Measurements from ENCODE around the gene MCM10.
"Not testable (repeated sequence)": the region's sequence is repeated elsewhere in the genome, so short reads cannot be mapped to it uniquely, and the experiment has no call there.

The MCM10 gene

DNA sequence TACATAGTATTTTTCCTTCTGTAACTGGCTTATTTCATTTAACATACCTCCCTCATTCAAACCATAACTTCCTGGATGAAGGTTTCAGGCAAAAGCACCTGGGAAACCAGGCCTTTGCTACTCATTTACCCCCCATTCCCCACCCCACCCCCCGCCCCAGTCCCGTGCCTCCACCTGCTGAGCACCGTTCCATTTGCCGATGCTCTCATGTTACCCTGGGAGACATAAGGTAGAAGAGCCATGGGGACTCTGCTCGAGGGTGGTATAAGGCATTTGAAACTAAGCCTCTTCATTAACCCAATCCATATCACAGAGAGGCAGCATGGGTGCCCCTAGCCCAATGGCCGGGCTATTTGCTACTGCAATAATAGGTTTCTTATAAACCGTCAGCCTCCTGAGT lies 22.2 kb upstream of the MCM10 start:
- no peaks in the 10 kb centered on the region for H3K9me3 ChIP-seq (ENCODE audit: control insufficient read depth in 5 of 5, low read length in 5 of 5)
- H3K4me3 ChIP-seq (ENCODE audit: low read depth in 1 of 5, low read length in 5 of 5), result no peak overlapping the region
- no peak overlapping the region for H3K9ac ChIP-seq (ENCODE audit: low read length in 5 of 5)
- no peak overlapping the region for H3K27ac ChIP-seq (ENCODE audit: low read depth, low read length)
- H3K4me1 ChIP-seq (ENCODE audit: control insufficient read depth in 5 of 5, insufficient read depth in 5 of 5, low read length in 5 of 5), result no peaks in the 10 kb centered on the region
- H3K36me3 ChIP-seq (ENCODE audit: control insufficient read depth in 5 of 5, insufficient read depth in 5 of 5, low read length in 5 of 5), result peaks cover 38 to 71% (median 62%) of the 10 kb centered on the region in 5 donors
- H3K27me3 ChIP-seq (ENCODE audit: control insufficient read depth in 5 of 5, insufficient read depth in 4 of 5, low read length in 5 of 5), result no peaks in the 10 kb centered on the region

DNA sequence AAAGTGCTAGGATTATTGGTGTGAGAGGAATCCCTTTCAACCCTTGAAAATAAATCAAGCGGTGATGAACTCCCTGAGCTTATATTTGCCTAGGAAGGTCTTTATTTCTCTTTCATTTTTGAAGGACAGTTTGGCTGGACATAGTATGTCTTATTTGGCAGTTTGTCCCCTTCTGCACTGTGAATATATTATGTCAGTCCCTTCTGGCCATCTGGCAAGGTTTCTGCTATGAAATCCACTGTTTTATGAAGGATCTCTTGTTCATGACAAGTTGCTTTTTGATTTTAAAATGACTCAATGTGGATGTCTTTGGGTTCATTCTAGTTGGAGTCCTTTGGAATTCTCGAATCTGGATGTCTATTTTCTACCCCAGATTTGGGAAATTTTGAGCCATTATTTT lies 21.7 kb upstream of the MCM10 start:
- no peaks in the 10 kb centered on the region for H3K27me3 ChIP-seq (ENCODE audit: control insufficient read depth in 5 of 5, insufficient read depth in 4 of 5, low read length in 5 of 5)
- H3K4me1 ChIP-seq (ENCODE audit: control insufficient read depth in 5 of 5, insufficient read depth in 5 of 5, low read length in 5 of 5), result no peaks in the 10 kb centered on the region
- H3K27ac ChIP-seq (ENCODE audit: low read depth, low read length), result no peak overlapping the region
- no peak overlapping the region for H3K4me3 ChIP-seq (ENCODE audit: low read depth in 1 of 5, low read length in 5 of 5)
- H3K36me3 ChIP-seq (ENCODE audit: control insufficient read depth in 5 of 5, insufficient read depth in 5 of 5, low read length in 5 of 5), result peaks cover 39 to 65% (median 60%) of the 10 kb centered on the region in 5 donors
- no peak overlapping the region for H3K9ac ChIP-seq (ENCODE audit: low read length in 5 of 5)
- no peaks in the 10 kb centered on the region for H3K9me3 ChIP-seq (ENCODE audit: control insufficient read depth in 5 of 5, low read length in 5 of 5)

DNA sequence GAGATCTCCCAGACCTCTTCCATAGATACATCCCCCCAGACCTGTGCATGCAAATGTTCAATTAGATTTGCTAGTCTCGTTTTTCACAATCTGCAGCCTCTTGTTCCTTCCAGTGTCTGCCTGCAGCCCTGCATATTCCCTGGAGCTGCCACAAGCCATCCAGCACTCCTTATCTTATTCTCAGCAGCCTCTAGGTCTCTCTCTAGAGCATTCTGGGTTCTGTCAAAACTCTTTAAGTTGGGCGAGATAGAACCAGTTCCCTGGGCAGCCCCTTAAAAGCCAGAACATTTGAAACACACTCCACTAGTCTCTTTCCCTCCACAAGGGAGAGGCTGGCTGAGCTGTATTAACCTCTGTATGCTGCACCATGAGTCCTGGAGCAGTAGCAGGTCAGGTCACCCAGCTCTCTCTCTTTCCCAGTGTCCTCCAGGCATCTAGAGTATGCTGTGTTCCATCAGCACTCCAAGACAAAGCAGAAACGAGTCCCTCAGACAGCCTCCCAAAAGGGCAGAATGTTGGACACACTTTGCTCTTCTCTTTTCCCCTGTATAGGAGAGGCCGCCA lies 20.6 kb upstream of the MCM10 start:
- peaks cover 31 to 55% (median 50%) of the 10 kb centered on the region in 5 donors for H3K36me3 ChIP-seq (ENCODE audit: control insufficient read depth in 5 of 5, insufficient read depth in 5 of 5, low read length in 5 of 5)
- no peak overlapping the region for H3K27ac ChIP-seq (ENCODE audit: low read depth, low read length)

DNA sequence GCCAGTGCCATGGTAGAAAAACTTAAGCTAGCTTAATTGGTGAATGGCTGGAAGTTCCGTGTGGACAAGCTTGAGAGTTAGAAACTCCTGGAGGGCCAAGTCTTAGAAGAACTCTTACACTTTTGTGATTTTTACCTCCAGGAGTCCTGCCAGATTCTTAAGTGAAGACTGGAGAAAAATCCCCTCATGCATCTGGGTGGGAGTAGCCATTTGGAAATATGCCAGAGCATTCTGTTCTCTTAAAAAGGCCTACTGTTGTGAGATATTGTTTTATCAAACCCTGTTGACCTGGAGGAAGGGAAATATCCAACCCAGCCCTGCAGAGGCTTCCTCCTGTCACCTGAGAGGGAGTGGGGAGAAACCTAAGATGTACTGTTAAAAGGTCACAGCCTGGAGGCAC lies 17.6 kb upstream of the MCM10 start:
- Histone ChIP-seq H3K4me1 (ENCODE audit: control insufficient read depth in 5 of 5, insufficient read depth in 5 of 5, low read length in 5 of 5) (no peaks in the 10 kb centered on the region), H3K36me3 (ENCODE audit: control insufficient read depth in 5 of 5, insufficient read depth in 5 of 5, low read length in 5 of 5) (peaks cover 11 to 27% (median 24%) of the 10 kb centered on the region in 5 donors), H3K27me3 (ENCODE audit: control insufficient read depth in 5 of 5, insufficient read depth in 4 of 5, low read length in 5 of 5) (no peaks in the 10 kb centered on the region), H3K9me3 (ENCODE audit: control insufficient read depth in 5 of 5, low read length in 5 of 5) (peaks cover 0 to 3% (median 0%) of the 10 kb centered on the region in 5 donors), H3K4me3 (ENCODE audit: low read depth in 1 of 5, low read length in 5 of 5) (no peak overlapping the region), H3K9ac (ENCODE audit: low read length in 5 of 5) (no peak overlapping the region), H3K27ac (ENCODE audit: low read depth, low read length) (no peak overlapping the region)

More for the DNA sequence above, 20.6 kb upstream of the MCM10 start:
- Histone ChIP-seq H3K9ac (ENCODE audit: low read length in 5 of 5) (no peak overlapping the region), H3K4me3 (ENCODE audit: low read depth in 1 of 5, low read length in 5 of 5) (no peak overlapping the region), H3K9me3 (ENCODE audit: control insufficient read depth in 5 of 5, low read length in 5 of 5) (no peaks in the 10 kb centered on the region), H3K4me1 (ENCODE audit: control insufficient read depth in 5 of 5, insufficient read depth in 5 of 5, low read length in 5 of 5) (no peaks in the 10 kb centered on the region), H3K27me3 (ENCODE audit: control insufficient read depth in 5 of 5, insufficient read depth in 4 of 5, low read length in 5 of 5) (no peaks in the 10 kb centered on the region)

DNA sequence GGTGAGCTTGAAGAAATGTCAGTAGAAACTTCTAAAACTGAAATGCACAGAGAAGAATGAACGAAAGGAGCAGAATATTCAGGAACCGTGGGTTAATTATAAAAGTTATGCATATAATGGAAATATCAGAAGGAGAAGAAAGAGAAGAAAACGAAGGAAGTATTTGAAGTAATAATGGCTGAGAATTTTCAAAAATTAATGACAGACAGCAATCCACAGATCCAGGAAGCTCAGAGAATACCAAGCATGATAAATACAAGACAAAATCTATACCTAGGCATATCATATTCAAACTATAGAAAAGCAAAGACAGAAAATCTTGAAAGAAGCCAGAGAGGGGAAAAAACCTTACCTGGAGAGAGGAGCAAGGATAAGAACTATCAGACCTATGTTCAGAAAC lies 16.5 kb upstream of the MCM10 start:
- peaks cover 11 to 27% (median 22%) of the 10 kb centered on the region in 5 donors for H3K36me3 ChIP-seq (ENCODE audit: control insufficient read depth in 5 of 5, insufficient read depth in 5 of 5, low read length in 5 of 5)
- no peak overlapping the region for H3K4me3 ChIP-seq (ENCODE audit: low read depth in 1 of 5, low read length in 5 of 5)
- no peaks in the 10 kb centered on the region for H3K4me1 ChIP-seq (ENCODE audit: control insufficient read depth in 5 of 5, insufficient read depth in 5 of 5, low read length in 5 of 5)
- no peak overlapping the region for H3K9ac ChIP-seq (ENCODE audit: low read length in 5 of 5)
- H3K27ac ChIP-seq (ENCODE audit: low read depth, low read length), result no peak overlapping the region
- peaks cover 0 to 7% (median under 1%) of the 10 kb centered on the region in 5 donors for H3K9me3 ChIP-seq (ENCODE audit: control insufficient read depth in 5 of 5, low read length in 5 of 5)
- no peaks in the 10 kb centered on the region for H3K27me3 ChIP-seq (ENCODE audit: control insufficient read depth in 5 of 5, insufficient read depth in 4 of 5, low read length in 5 of 5)

DNA sequence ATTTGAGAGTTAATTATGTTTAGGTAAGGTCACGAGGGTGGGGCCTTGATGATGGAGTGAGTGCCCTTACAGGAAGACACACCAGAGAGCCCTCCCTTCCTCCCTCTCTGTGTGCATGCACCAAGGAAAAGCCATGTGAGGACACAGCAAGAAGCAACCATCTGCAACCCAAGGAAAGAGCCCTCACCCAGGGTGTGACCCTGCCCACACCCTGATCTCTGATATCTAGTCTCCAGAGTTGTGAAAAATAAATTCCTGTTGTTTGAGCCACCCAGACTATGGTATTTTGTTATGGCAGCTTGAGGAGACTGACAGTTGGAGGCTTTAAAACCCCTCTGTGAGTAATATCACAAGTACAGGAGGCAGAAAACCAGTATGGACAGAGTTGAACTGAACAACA lies 15.0 kb upstream of the MCM10 start:
- H3K4me1 ChIP-seq (ENCODE audit: control insufficient read depth in 5 of 5, insufficient read depth in 5 of 5, low read length in 5 of 5), result no peaks in the 10 kb centered on the region
- H3K4me3 ChIP-seq (ENCODE audit: low read depth in 1 of 5, low read length in 5 of 5), result no peak overlapping the region
- H3K9ac ChIP-seq (ENCODE audit: low read length in 5 of 5), result no peak overlapping the region
- no peak overlapping the region for H3K27ac ChIP-seq (ENCODE audit: low read depth, low read length)
- peaks cover 5 to 15% (median 10%) of the 10 kb centered on the region in 5 donors for H3K36me3 ChIP-seq (ENCODE audit: control insufficient read depth in 5 of 5, insufficient read depth in 5 of 5, low read length in 5 of 5)
- H3K27me3 ChIP-seq (ENCODE audit: control insufficient read depth in 5 of 5, insufficient read depth in 4 of 5, low read length in 5 of 5), result no peaks in the 10 kb centered on the region
- peaks cover 0 to 9% (median 2%) of the 10 kb centered on the region in 5 donors for H3K9me3 ChIP-seq (ENCODE audit: control insufficient read depth in 5 of 5, low read length in 5 of 5)

DNA sequence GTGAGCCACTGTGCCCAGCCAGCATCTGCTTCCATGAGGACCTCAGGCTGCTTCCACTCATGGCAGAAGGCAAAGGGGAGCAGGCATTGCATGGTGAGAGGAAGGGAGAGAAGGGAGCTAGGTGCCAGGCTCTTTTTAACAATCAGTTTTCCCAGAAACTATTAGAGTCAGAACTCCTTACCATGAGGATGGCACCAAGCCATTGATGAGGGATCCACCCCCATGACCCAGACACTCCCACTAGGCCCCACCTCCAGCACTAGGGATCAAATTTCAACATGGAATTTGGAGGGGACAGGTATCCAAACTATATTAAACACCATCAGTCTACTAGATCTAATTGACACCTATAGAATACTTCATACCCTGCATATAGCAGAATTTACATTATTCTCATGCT lies 14.2 kb upstream of the MCM10 start:
- H3K27ac ChIP-seq (ENCODE audit: low read depth, low read length), result no peak overlapping the region
- H3K27me3 ChIP-seq (ENCODE audit: control insufficient read depth in 5 of 5, insufficient read depth in 4 of 5, low read length in 5 of 5), result no peaks in the 10 kb centered on the region
- no peak overlapping the region for H3K9ac ChIP-seq (ENCODE audit: low read length in 5 of 5)
- no peaks in the 10 kb centered on the region for H3K4me1 ChIP-seq (ENCODE audit: control insufficient read depth in 5 of 5, insufficient read depth in 5 of 5, low read length in 5 of 5)
- H3K4me3 ChIP-seq (ENCODE audit: low read depth in 1 of 5, low read length in 5 of 5), result no peak overlapping the region
- peaks cover 5 to 12% (median 7%) of the 10 kb centered on the region in 5 donors for H3K36me3 ChIP-seq (ENCODE audit: control insufficient read depth in 5 of 5, insufficient read depth in 5 of 5, low read length in 5 of 5)
- peaks cover 0 to 9% (median 2%) of the 10 kb centered on the region in 5 donors for H3K9me3 ChIP-seq (ENCODE audit: control insufficient read depth in 5 of 5, low read length in 5 of 5)

DNA sequence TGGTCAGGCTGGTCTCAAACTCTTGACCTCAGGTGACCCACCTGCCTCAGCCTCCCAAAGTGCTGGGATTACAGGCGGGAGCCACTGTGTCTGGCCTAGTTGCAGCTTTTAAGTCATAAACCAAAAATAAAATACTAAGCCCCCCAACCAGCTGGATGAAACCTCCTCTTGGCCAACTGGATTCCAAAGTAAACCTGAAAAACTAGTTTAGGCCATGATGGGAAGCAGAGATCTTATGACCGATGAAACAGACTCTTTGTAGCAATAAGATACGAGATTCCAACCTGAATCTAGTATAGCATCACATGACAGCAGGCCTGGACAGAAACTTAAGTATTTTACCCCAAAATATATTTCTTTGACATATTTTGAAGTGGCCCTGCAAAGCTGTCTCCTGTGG lies 9.1 kb upstream of the MCM10 start:
- Histone ChIP-seq H3K27me3 (ENCODE audit: control insufficient read depth in 5 of 5, insufficient read depth in 4 of 5, low read length in 5 of 5) (no peaks in the 10 kb centered on the region), H3K36me3 (ENCODE audit: control insufficient read depth in 5 of 5, insufficient read depth in 5 of 5, low read length in 5 of 5) (no peaks in the 10 kb centered on the region), H3K9me3 (ENCODE audit: control insufficient read depth in 5 of 5, low read length in 5 of 5) (peaks cover 0 to 6% (median 0%) of the 10 kb centered on the region in 5 donors), H3K9ac (ENCODE audit: low read length in 5 of 5) (no peak overlapping the region), H3K4me3 (ENCODE audit: low read depth in 1 of 5, low read length in 5 of 5) (no peak overlapping the region), H3K27ac (ENCODE audit: low read depth, low read length) (no peak overlapping the region), H3K4me1 (ENCODE audit: control insufficient read depth in 5 of 5, insufficient read depth in 5 of 5, low read length in 5 of 5) (no peaks in the 10 kb centered on the region)

DNA sequence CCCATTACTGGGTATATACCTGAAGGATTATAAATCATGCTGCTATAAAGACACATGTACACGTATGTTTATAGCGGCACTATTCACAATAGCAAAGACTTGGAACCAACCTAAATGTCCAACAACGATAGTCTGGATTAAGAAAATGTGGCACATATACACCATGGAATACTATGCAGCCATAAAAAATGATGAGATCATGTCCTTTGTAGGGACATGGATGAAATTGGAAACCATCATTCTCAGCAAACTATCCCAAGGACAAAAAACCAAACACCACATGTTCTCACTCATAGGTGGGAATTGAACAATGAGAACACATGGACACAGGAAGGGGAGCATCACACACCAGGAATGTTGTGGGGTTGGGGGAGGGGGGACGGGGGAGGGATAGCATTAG lies 5.5 kb upstream of the MCM10 start:
- not testable (repeated sequence) for H3K9ac ChIP-seq (ENCODE audit: low read length in 5 of 5); H3K36me3 ChIP-seq (ENCODE audit: control insufficient read depth in 5 of 5, insufficient read depth in 5 of 5, low read length in 5 of 5); H3K9me3 ChIP-seq (ENCODE audit: control insufficient read depth in 5 of 5, low read length in 5 of 5); H3K27me3 ChIP-seq (ENCODE audit: control insufficient read depth in 5 of 5, insufficient read depth in 4 of 5, low read length in 5 of 5); H3K4me1 ChIP-seq (ENCODE audit: control insufficient read depth in 5 of 5, insufficient read depth in 5 of 5, low read length in 5 of 5); H3K4me3 ChIP-seq (ENCODE audit: low read depth in 1 of 5, low read length in 5 of 5); H3K27ac ChIP-seq (ENCODE audit: low read depth, low read length)

DNA sequence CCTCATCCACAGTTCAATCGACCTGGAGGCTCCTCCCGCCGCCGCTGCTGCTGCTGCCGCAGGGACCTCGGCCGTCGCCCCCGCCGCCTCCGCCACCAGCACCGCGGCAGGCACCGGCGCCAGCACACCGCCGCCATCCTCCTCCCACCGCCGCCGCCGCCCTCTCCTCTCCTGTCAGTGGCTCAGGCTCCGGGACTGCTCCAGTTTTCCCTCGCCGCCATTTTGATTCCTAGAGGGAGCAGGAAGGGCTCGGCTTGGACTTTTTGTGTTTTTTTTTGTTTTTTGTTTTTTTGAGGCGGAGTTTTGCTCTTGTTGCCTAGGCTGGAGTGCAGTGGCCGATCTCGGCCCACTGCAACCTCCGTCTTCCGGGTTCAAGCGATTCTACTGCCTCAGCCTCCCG lies 3.0 kb upstream of the MCM10 start:
- Histone ChIP-seq H3K36me3 (ENCODE audit: control insufficient read depth in 5 of 5, insufficient read depth in 5 of 5, low read length in 5 of 5) (no peaks in the 10 kb centered on the region), H3K4me1 (ENCODE audit: control insufficient read depth in 5 of 5, insufficient read depth in 5 of 5, low read length in 5 of 5) (peaks cover 0 to 14% (median 13%) of the 10 kb centered on the region in 5 donors), H3K4me3 (ENCODE audit: low read depth in 1 of 5, low read length in 5 of 5) (peak overlapping the region in 4 of 5 donors; percentile 16 to 47 (median 22)), H3K27ac (ENCODE audit: low read depth, low read length) (no peak overlapping the region), H3K9ac (ENCODE audit: low read length in 5 of 5) (no peak overlapping the region), H3K27me3 (ENCODE audit: control insufficient read depth in 5 of 5, insufficient read depth in 4 of 5, low read length in 5 of 5) (peaks cover 0 to 3% (median 0%) of the 10 kb centered on the region in 5 donors), H3K9me3 (ENCODE audit: control insufficient read depth in 5 of 5, low read length in 5 of 5) (no peaks in the 10 kb centered on the region)

Data from subcutaneous abdominal adipose tissue (tissue), 5 donors.